MM.1S (cell line): Measurements from ENCODE around the gene POLA2.

Source experiments
- DNase-seq: peaks from one replicate; pipeline ENCODE4 v3.0.0-alpha.2; 2015
- H2AFZ ChIP-seq: fragments of 300-600 bp; sonication (generic); 2 replicates; pipeline ENCODE4 v1.6.0; 2016; ENCODE audit warnings: antibody characterized with exemption, low read length
- H3F3A ChIP-seq: fragments of 300-600 bp; sonication (generic); 2 replicates; pipeline ENCODE4 v1.6.1; 2016; ENCODE audit warnings: mild to moderate bottlenecking, antibody characterized with exemption, low read length, moderate library complexity, mixed read lengths; ENCODE audit not compliant: insufficient read depth
- H3K27ac ChIP-seq: fragments of 300-600 bp; sonication (generic); 2 replicates; pipeline ENCODE4 v1.5.1; 2016; ENCODE audit warnings: mild to moderate bottlenecking, low read length
- H3K27me3 ChIP-seq: fragments of 300-600 bp; sonication (generic); replicated peaks from 2 replicates; pipeline ENCODE4 v1.6.0; 2016; ENCODE audit warnings: low read length; ENCODE audit not compliant: insufficient read depth
- H3K36me3 ChIP-seq: fragments of 300-600 bp; sonication (generic); replicated peaks from 2 replicates; pipeline ENCODE4 v1.6.1; 2016; ENCODE audit warnings: mild to moderate bottlenecking, low read length, mixed read lengths; ENCODE audit not compliant: insufficient read depth
- H3K4me1 ChIP-seq: fragments of 300-600 bp; sonication (generic); 2 replicates; pipeline ENCODE4 v1.6.1; 2016; ENCODE audit warnings: low read length, mixed read lengths
- H3K4me2 ChIP-seq: fragments of 300-600 bp; sonication (generic); 2 replicates; pipeline ENCODE4 v1.6.0; 2016; ENCODE audit warnings: low read depth, low read length
- H3K4me3 ChIP-seq: fragments of 300-600 bp; sonication (generic); 2 replicates; pipeline ENCODE4 v1.5.1; 2016; ENCODE audit warnings: low read length, mixed read lengths
- H3K79me2 ChIP-seq: fragments of 300-600 bp; sonication (generic); 2 replicates; pipeline ENCODE4 v1.6.1; 2016; ENCODE audit warnings: mixed run types, low read length, mixed read lengths
- H3K9ac ChIP-seq: fragments of 300-600 bp; sonication (generic); 2 replicates; pipeline ENCODE4 v1.6.1; 2016; ENCODE audit warnings: low read length, mixed read lengths
- H3K9me2 ChIP-seq: fragments of 300-600 bp; sonication (generic); replicated peaks from 2 replicates; pipeline ENCODE4 v1.6.1; 2016; ENCODE audit warnings: mild to moderate bottlenecking, low read length, mixed read lengths; ENCODE audit not compliant: insufficient read depth
- H3K9me3 ChIP-seq: fragments of 300-600 bp; sonication (generic); replicated peaks from 2 replicates; pipeline ENCODE4 v1.6.1; 2016; ENCODE audit warnings: mild to moderate bottlenecking, low read length, mixed read lengths; ENCODE audit not compliant: insufficient read depth
- H4K20me1 ChIP-seq: fragments of 300-600 bp; sonication (generic); 2 replicates; pipeline ENCODE4 v1.6.1; 2016; ENCODE audit warnings: mild to moderate bottlenecking, low read length, moderate library complexity, mixed read lengths; ENCODE audit not compliant: insufficient read depth
- EZH2 ChIP-seq: fragments of 300-600 bp; sonication (generic); optimal IDR thresholded peaks from 2 replicates; pipeline ENCODE3; 2017; ENCODE audit warnings: low read depth, mild to moderate bottlenecking, antibody characterized with exemption, low read length, mixed read lengths
- EZH2phosphoT487 ChIP-seq: fragments of 300-600 bp; sonication (generic); IDR thresholded peaks from 2 replicates; pipeline ENCODE4 v1.6.1; 2018; ENCODE audit warnings: antibody characterized with exemption, low read length
- TF ChIP-seq, protein P1 (sequence below): fragments of 300-600 bp; sonication (generic); IDR thresholded peaks from 2 replicates; pipeline ENCODE4 v1.5.1; 2016; ENCODE audit warnings: antibody characterized with exemption, low read length, mixed read lengths

Gene POLA2

GRCh38 chr11:65315866-65316226 lies 54.1 kb downstream of the POLA2 start:
- TF ChIP-seq EZH2 = no peak
- TF ChIP-seq, protein P1, sequence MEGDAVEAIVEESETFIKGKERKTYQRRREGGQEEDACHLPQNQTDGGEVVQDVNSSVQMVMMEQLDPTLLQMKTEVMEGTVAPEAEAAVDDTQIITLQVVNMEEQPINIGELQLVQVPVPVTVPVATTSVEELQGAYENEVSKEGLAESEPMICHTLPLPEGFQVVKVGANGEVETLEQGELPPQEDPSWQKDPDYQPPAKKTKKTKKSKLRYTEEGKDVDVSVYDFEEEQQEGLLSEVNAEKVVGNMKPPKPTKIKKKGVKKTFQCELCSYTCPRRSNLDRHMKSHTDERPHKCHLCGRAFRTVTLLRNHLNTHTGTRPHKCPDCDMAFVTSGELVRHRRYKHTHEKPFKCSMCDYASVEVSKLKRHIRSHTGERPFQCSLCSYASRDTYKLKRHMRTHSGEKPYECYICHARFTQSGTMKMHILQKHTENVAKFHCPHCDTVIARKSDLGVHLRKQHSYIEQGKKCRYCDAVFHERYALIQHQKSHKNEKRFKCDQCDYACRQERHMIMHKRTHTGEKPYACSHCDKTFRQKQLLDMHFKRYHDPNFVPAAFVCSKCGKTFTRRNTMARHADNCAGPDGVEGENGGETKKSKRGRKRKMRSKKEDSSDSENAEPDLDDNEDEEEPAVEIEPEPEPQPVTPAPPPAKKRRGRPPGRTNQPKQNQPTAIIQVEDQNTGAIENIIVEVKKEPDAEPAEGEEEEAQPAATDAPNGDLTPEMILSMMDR = peak; percentile 8; the same call in 1 of the 2 replicates
- no peak for TF ChIP-seq EZH2phosphoT487
- Histone ChIP-seq H3K27ac (no peak overlapping the region), H3K4me3 (peak overlapping the region; percentile 77), H3K4me2 (peak overlapping the region; percentile 100), H2AFZ (peak overlapping the region; percentile 91), H3K36me3 (no peaks in the 10 kb centered on the region), H3K79me2 (no peaks in the 10 kb centered on the region), H3K9me2 (no peaks in the 10 kb centered on the region), H3K4me1 (no peaks in the 10 kb centered on the region), H3F3A (no peaks in the 10 kb centered on the region), H3K9me3 (no peaks in the 10 kb centered on the region), H3K9ac (no peak overlapping the region), H4K20me1 (no peaks in the 10 kb centered on the region), H3K27me3 (no peaks in the 10 kb centered on the region; the same call in 1 of the 2 replicates)
- DNase-seq = no peak

DNA sequence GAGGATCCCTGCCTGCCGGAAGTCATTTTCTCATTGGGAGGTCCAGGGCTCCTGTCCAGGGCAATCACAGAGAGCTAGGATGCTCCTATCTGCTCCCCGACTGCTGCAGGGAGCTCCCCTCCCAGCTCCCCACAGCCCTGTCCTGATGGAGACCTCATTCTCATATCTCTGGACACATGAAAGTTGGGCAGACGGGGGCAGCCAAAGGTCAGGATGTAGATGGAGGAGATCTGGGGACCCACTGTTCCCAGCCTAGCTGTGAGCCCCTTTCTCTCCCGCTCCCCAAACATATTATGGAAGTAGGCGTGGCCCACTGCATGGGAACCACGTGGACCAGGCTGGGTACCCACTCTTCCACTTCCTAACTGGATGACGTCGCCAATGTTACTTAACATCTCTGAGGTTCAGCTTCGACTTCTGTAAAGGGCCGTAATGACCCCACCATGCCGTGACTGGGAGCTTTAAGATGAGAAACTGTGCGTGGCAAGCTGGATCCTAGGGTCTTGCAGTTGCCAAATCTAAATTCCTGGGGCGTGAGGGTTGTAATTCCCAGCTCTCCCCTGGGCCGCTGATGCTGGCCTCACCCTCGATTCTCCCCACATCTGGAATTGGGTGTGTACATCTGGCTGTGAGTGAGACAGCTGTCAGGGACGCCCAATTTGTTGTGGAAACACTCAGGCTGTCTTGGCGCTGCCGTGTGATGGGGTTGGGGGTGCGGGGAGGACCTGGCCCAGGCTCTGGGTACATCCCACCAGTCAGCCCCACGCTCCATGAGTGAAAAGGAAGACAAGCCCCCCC lies 54.7 kb downstream of the POLA2 start:
- H4K20me1 ChIP-seq = no peaks in the 10 kb centered on the region
- no peak overlapping the region; the same call in 1 of the 2 replicates for H2AFZ ChIP-seq
- no peaks in the 10 kb centered on the region for H3K9me3 ChIP-seq
- no peaks in the 10 kb centered on the region for H3K79me2 ChIP-seq
- H3F3A ChIP-seq = no peaks in the 10 kb centered on the region
- H3K9ac ChIP-seq = no peak overlapping the region
- H3K9me2 ChIP-seq = no peaks in the 10 kb centered on the region
- no peaks in the 10 kb centered on the region for H3K4me1 ChIP-seq
- DNase-seq = no peak
- H3K27ac ChIP-seq = no peak overlapping the region
- no peaks in the 10 kb centered on the region for H3K36me3 ChIP-seq
- H3K4me3 ChIP-seq = no peak overlapping the region
- H3K4me2 ChIP-seq = peak overlapping the region; percentile 100; the same call in 1 of the 2 replicates
- H3K27me3 ChIP-seq = no peaks in the 10 kb centered on the region; the same call in 1 of the 2 replicates
- TF ChIP-seq, protein P1 = no peak
- TF ChIP-seq EZH2phosphoT487 (no peak), EZH2 (no peak)

GRCh38 chr11:65317025-65317786 lies 55.4 kb downstream of the POLA2 start:
- H3F3A ChIP-seq = no peaks in the 10 kb centered on the region
- no peaks in the 10 kb centered on the region for H3K79me2 ChIP-seq
- H3K9ac ChIP-seq = no peak overlapping the region
- H3K9me3 ChIP-seq = no peaks in the 10 kb centered on the region
- H3K27me3 ChIP-seq = no peaks in the 10 kb centered on the region; the same call in 1 of the 2 replicates
- no peaks in the 10 kb centered on the region for H3K36me3 ChIP-seq
- no peaks in the 10 kb centered on the region for H4K20me1 ChIP-seq
- H3K9me2 ChIP-seq = no peaks in the 10 kb centered on the region
- no peak for DNase-seq
- H3K4me2 ChIP-seq = no peak overlapping the region
- H3K4me3 ChIP-seq = no peak overlapping the region
- no peak overlapping the region for H3K27ac ChIP-seq
- no peaks in the 10 kb centered on the region for H3K4me1 ChIP-seq
- H2AFZ ChIP-seq = no peak overlapping the region
- no peak for TF ChIP-seq EZH2
- no peak for TF ChIP-seq EZH2phosphoT487
- TF ChIP-seq, protein P1 = no peak
